Heart left ventricle (tissue), 13 donors: Measurements from ENCODE around the gene RANBP17.

Source experiments
- POLR2A ChIP-seq, 2 donors: fragments of 450-650 bp; IDR thresholded peaks; one replicate each; pipeline ENCODE4 v1.6.1; 2017; ENCODE audit warnings: antibody characterized with exemption in 2 of 2, mild to moderate bottlenecking in 2 of 2, moderate library complexity in 2 of 2
- TF ChIP-seq, protein P1 (sequence below), 12 donors: fragments of 200-600 bp; sonication (generic) in 4 of 12; IDR thresholded peaks; one replicate each; pipeline versions ENCODE4 v1.5.0 to v1.8.0; 2018 to 2022; ENCODE audit warnings: antibody characterized with exemption in 12 of 12, mild to moderate bottlenecking in 5 of 12
- donor health status: ischemic (EF 13 %, LVEDD 7.1; RV severe dilation, severe dysfunction).
- donor health status: DM: no; HTN: yes; CAD: no.
- donor health status: DM: no; HTN: no; CAD: no.
- donor health status: ischemic (EF 25% LVEDD 6.9; RV normal size, moderate dysfunction).
- donor health status: ischemic (EF 25% LVEDD 5.7; RV mildly dilated, moderate dysfunction).
- donor health status: ischemic (EF 35%, LVEDD 5.7; RV mildly dilated, moderate dysfunction).
- donor health status: nonischemic (EF 11% LVEDD 7.7; RV severe dilation, severe dysfunction).
- donor health status: DM: yes; HTN: yes; CAD: no.
- donor health status: PGD.
- donor health status: ischemic (EF 29% LVEDD 5.4; RV normal size, mild dysfunction).
- donor health status: nonischemic (EF 23%, LVEDD 6.1; RV moderate dilation, normal function).

DNA sequence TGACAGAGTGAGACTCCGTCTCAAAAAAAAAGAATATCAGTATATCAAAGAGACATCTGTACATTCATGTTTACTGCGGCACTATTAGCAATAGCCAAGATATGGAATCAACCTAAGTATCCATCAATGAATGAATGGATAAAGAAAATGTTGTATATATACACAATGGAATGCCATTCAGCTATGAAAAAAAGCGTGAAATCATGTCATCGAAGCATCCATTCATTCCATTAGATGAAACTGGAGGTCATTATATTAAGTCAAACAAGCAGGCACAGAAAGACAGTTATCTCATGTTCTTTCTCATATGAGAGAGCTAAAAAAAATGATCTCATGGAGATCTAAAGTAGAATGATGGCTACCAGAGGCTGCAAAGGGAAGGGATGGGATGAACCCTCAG, 266.3 kb downstream of the RANBP17 start:
- TF ChIP-seq, protein P1, sequence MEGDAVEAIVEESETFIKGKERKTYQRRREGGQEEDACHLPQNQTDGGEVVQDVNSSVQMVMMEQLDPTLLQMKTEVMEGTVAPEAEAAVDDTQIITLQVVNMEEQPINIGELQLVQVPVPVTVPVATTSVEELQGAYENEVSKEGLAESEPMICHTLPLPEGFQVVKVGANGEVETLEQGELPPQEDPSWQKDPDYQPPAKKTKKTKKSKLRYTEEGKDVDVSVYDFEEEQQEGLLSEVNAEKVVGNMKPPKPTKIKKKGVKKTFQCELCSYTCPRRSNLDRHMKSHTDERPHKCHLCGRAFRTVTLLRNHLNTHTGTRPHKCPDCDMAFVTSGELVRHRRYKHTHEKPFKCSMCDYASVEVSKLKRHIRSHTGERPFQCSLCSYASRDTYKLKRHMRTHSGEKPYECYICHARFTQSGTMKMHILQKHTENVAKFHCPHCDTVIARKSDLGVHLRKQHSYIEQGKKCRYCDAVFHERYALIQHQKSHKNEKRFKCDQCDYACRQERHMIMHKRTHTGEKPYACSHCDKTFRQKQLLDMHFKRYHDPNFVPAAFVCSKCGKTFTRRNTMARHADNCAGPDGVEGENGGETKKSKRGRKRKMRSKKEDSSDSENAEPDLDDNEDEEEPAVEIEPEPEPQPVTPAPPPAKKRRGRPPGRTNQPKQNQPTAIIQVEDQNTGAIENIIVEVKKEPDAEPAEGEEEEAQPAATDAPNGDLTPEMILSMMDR (IDR thresholded peaks at IDR 0.05), result no peak
- TF ChIP-seq POLR2A (IDR thresholded peaks at IDR 0.05), result no peak
